Activated T-cell treated with anti-CD3 and anti-CD28 coated beads, Interleukin-2, amount 50 U/mL, for 1 hour (primary cell): ENCODE data around the gene PRKG1.
"Not testable (repeated sequence)": the region's sequence is repeated elsewhere in the genome, so short reads cannot be mapped to it uniquely, and the experiment has no call there.

Experiments
- DNase-seq: peaks from one replicate; pipeline ENCODE4 v3.0.0-alpha.2; 2020

The PRKG1 gene

DNA sequence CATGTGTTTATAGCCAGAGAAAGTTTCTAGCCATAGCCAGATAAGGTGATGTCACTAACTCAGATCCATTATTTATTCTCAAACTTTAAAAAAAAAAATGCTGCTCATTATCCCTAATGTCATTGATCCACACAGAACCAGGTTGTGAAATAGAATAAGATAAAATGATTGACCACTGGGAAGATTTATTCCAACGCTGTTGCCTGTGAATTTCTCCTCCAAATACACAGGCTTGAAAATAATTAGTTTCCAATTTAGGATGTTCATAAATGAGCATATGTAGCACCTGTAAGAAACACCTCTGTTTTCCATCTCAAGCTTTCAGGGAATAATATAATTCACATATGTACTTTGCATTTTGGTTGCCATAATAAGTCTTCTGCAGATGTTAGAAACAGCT, 956.7 kb downstream of the PRKG1 start:
- no peak for DNase-seq

DNA sequence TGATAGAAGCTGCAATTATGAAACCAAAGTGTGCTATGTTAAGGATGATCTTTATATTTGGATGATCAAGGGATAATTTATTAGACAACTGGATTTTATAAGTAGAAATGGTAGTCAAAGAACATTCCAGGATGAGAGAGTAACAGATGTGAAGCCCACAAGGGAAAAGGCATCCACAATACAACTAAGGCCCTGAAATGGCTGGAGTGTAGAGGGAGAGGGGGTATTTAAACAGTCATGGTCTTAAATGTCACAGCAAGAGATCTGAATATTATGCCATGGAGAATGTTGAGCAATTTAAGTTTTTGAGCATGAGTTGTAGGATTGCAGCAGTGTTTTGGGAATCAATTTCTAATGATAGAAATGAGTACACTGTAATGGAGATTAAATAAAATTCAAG, 957.5 kb downstream of the PRKG1 start:
- no peak for DNase-seq

DNA sequence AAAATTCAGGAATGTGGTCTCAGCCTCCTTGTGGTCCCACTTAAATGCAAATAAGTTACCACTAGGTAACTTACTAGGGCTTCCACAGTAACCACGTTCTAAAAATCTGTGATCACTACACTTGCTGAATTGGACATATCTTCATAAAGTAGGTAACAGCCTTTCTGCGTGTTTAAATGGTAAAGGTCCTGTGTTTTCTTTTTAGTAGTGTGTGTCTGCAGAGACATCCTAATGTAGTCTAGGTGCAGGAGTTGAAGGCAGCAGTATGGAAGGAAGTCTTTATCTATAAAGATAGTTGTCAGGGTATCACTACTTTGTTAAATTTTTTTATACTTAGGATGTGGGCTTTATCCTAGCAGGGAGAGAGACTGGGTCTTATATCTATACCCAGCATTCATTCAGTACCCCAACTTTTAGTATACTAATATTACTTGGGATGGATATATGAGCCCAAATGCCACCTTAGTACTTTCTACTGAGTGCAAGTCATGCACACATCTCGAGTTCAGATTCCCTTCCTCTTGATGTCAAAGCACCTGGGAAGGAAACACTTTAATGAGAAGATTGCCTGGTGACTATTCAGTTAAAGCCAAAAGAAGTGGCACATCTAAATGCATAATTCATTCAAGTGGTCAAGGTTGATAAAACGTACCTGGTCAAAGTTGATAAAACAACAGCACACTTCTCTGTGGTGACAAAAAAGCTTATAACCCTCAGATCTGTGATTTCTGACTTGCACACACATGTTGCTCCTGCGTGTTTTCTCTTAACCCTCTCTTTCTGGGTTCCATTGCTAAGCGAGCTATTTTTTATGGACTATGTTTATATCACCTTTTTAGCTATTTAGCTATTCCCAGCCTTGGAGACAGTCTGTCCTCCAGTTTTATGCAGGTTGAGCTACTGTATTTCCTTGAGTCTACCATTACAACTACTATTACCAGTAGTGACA, 958.7 kb downstream of the PRKG1 start:
- DNase-seq: no peak

DNA sequence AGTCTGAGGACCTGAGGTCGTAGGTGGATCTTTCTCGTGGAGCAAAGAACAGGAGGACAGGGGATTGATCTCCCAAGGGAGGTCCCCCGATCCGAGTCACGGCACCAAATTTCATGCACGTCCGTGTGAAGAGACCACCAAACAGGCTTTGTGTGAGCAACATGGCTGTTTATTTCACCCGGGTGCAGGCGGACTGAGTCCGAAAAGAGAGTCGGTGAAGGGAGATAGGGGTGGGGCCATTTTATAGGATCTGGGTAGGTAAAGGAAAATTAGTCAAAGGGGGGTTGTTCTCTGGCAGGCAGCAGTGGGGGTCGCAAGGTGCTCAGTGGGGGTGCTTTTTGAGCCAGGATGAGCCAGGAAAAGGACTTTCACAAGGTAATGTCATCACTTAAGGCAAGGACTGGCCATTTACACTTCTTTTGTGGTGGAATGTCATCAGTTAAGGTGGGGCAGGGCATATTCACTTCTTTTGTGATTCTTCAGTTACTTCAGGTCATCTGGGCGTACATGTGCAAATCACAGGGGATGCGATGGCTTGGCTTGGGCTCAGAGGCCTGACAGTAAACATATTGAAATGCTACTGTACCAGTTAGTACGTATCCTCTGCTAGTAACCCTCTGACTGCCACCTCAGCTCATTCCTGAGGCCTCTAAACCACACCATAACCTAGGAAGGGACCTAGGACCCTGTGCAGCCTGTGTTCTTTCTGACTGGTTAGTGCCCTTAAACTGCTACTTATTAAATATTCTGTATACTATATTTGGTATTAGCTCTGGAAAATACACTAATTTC, 964.9 kb downstream of the PRKG1 start:
- DNase-seq: not testable (repeated sequence)

DNA sequence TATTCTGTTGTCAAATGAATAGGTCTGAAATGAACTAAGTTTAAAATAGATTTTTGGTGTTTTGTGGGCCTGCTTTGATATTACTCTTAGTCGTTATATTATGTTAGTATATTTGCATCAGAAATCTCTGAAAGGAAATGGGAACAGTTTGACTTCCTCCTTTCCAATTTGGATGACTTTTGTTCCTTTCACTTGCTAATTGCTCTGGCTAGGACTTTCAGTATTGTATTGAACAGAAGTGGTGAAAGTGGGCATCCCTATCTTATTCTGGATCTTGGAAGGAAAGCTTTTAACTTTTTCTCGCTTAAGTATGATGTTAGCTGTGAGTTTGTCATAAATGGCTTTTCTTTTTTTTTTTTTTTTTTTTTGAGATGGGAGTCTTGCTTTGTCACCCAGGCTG, 966.2 kb downstream of the PRKG1 start:
- DNase-seq: no peak

DNA sequence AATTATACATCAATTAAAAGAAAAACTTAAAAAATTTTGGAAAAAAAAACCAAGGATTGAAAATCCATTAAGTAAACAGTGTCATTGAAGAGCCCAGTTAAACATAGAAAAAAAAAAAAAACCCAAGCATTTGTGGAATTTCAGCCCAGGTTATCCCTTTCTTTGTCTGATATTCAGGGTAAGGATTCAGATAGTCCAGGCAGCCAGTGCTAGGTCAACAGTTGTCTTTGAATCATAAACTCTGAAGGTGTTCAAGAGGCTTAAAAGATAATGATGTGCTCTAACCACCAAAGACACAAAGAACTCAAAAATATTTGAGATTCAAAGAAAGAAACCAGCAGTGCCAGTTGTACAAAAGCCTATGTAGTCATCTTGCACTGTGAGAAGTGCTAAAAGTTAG, 969.5 kb downstream of the PRKG1 start:
- DNase-seq: no peak

DNA sequence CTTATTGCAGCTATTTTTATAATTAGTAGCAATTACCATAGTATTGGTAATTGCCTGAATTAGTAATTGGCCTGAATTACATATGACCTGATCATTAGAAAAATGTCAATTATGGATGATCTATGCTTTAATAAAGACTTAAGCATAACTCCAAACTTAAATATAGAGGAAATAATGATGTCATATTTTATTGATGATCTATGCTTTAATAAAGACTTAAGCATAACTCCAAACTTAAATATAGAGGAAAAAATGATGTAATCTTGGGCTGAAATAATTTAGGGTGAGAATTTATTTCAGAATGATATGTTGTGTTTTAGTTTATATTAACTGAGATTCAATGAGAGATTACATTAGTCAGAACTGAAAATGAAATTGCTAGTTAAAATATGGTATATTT, 973.8 kb downstream of the PRKG1 start:
- no peak for DNase-seq

DNA sequence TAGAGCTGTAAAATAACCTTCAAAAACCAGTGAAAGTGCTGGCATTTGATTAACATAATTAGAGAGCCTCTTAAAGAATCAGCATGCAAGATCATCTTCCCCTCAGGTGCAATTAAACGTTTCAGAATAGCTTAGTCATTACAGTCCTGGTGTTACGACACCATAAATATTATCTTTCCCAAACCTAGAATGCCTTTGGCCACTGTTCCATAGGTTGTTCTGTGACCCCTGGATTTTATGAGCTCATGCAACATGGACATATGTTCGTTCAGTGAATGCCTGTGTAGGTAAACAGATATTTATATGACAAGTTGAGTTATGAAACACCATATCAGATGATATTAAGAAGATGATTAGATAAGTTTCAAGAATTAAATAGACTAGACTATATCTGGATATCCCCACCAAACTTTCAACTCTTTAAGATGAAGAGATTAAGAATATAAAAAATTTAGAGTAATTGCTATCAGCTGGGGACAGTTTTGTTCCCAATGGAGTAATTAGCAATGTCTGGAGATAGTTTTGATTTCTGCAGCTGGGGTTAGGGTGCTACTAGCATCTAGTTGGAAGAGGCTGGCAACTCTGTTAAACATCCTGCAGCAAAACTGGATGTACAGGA, 976.3 kb downstream of the PRKG1 start:
- no peak for DNase-seq

DNA sequence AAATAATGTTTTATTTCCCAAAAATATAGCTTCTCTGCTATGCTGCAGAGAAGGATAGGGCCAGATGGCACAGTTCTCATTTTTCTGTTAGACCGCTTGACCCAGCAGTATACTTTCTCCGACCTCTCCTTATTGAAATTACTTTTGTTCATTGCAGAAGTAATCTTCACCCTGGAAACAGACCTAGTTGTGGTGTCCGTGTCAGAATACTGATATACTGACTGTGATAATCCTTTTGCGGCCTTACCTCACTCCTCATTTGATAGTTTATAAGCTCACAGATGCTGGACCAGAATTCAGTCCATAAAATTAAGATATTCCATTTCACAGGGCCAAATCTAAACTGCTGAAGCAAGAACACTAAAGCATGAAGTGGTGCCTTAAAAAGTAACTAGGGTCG, 979.2 kb downstream of the PRKG1 start:
- DNase-seq: no peak

DNA sequence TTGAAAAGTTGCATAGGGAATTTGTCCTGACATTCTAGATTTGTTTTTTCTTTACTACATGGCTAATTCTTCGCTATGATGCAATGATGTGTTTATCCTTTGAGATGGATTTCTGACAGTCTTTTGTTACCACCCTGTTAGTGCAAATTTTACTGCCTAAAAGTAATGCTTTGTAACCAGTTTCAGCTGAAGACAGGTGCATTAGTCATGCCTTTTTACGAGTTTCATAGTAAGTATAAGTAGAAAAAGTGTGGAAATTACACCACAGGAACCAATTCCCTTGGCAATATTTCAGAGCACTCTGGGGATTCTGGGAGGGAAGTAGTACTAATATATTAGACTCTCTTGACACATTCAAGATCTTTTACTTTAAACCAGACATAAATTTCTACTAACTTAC, 982.0 kb downstream of the PRKG1 start:
- no peak for DNase-seq

DNA sequence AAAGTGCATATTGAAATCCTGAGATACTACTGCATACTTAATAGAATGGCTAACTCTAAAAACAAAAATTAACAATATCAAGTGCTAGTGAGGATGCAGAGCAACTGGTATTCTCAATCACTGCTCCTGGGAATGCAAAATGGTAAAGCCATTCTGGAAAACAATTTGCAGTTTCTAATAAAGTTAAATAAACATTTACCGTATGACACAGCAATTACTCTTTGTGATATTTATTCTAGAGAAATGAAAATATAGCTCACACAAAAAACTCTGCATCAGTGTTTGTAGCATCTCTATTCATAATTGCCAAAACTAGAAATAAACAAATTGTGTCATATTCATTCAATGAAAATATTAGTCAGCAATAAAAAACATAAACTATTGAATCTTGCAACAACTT, 984.8 kb downstream of the PRKG1 start:
- DNase-seq: no peak

DNA sequence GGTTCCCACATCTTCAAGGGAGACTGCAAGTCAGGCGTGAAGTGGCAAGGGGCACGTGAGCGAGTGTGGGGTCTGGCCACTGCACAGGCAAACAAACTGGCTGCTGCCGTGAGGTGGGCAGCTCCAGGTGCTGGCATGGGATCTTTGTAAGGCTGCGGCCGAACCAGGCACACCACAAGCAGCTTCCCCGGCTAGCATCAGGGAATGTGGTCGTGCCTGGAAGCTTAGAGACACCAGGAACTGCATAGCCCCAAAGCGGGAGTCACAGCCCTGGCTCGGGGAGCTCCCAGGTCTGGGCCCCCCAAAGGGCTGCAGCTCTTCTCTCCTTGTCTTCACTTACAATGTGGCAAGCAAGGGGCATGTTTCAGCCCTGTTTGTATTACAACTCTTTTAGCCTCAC, 988.9 kb downstream of the PRKG1 start:
- no peak for DNase-seq

DNA sequence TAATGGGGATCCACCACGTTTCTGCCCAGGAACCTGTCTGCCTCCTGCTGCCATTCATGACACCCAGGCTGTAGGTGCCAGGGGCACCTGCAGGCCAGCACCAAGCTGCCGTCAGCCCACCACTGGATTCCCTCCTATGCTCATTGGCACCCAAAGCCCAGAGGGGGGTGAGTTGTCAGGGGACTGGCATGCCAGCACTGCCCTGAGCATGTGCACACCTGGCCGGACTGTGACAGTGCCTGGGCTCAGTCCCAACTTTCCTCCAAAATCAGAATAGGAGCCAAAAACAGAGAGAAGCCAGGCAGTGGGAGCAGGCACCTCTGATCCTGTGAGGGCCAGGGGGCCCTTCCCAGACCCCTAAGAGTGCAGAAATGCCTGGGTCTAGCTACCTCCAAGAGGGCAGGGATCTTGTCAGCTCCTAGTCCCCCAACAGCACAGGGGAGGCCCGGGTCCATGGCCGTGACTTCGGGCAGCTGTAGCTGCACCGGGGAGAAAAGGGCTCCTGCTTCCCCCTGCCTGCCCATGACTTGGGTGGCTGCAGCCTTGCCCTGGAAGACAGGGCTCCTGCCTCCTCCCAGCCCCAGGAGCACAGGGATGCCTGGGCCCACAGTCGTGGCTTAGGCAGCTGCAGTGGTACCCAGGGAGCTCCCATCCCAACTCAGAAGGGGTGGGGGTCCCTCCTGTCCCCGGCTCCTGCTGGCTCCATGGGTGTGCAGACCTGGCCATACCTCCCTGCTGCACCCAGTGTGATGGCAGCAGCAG, 990.0 kb downstream of the PRKG1 start:
- no peak for DNase-seq

DNA sequence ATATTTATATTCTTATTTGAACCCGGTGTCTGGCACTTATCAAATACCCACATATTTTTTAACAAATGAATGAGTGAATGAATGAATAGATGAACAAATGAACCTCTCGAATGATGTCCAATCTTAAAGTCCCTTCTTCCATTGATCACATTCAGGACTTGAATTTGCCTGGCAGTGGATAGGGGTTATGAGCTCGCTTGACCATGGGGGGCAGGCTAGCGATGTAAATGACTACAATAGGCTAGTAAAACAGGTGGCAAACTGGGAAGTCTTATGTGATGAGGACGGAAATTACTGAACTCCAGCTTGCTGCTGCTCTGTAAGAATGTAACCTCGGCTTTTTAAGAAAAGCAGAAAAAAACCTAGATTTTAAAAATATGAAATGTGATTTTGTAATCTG, 992.1 kb downstream of the PRKG1 start:
- DNase-seq: no peak

DNA sequence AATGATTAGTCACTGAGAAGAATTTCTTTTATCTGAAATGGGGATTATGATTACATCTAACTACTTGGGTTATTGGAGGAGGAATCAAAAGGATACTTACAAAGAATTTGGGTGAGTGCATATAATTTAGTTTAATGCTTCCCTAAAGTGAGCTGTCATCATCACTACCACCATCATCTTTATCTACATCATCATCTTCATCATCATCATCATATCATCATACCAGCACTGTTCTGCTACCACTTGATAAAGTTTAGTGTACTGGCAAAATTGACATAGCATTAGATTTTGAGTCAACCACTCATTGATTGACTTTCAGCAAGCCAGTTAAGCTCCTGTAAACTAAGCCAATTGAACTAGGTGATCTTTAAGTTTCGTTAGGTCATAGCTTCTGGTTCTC, 994.2 kb downstream of the PRKG1 start:
- DNase-seq: no peak

DNA sequence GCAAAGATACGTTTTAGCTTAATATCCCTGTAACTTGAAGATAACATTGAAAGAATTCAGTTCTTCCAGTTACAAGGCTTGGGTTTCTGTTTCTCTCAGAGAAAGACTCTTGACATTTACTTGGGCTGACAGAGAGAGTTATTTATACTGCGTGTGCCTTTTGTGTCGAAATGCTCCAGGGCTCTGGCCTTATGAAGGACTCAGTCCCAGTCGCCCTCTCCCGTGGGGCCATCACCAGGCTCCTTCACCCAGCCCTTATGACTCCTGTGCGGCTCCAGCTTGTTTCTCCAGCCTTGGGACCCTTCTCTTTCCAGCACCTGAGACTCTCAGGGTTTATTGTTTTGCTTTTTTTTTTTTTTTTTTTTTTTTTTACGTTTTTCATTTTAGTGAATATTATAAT, 997.5 kb downstream of the PRKG1 start:
- no peak for DNase-seq

DNA sequence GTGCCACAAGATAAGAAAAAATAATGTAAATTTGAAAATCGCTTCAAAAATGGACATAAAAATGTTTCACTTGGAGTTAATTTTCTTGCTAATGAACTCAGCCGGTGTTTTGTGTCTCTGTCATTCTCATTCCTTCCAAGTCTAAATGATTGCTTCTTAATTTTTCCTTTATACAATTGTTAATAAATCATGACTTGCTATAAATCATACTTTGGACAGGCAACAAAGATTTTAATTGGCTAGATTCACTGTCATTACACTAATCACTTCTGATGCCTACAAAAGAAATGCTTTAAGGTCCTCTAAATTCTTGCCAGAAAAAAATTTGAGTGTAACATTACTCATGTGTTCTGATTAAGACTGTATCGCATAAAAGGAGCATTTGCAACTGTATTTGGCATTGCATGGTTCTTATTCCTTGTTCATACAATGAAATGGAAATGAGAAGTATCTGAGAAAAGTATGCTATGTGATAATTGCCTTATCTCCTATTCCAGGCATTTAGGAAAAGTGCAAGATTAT, 1000.3 kb downstream of the PRKG1 start:
- no peak for DNase-seq

DNA sequence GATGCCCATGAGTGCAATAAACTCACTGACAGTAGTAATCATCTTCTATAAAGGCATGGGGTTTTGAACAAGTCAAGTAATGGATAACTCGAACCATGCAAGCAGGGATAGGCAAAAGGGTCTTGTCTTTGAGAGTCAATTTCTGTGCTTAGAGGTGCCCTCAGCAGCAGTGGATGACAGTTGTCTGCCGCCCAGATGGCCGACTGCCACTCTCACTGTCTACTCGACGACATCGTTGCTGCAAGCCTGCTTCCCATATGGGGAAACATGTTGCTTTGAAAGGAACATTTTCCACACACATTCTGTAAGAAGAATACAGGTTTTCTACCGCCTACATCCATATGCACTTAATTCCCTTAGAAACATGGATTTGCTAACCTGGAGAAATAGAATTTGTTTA, 1003.5 kb downstream of the PRKG1 start:
- DNase-seq: no peak

DNA sequence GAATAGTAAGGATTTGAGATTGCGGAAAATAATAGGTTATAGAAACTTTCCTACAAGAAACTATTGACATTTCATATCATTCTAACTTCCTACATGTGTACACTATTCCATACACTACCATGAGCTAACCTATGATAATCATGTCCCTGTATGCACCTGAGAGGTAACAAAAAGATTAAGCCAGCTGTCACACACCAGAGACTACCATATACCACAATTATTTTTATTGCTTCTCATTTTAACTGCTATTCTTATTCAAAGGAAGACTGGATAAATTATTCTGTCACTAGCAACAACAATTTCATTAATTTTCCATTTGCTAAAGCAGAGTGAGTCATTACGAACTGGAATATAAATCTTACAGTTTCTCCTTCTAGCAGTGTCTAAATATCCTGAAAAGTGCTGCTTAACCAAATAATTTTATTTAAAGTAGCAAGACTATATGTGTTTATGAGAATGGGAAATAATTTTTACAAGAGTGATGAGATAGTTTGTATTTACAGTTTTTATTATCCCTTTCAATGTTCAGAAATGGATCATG, 1004.2 kb downstream of the PRKG1 start:
- DNase-seq: no peak

DNA sequence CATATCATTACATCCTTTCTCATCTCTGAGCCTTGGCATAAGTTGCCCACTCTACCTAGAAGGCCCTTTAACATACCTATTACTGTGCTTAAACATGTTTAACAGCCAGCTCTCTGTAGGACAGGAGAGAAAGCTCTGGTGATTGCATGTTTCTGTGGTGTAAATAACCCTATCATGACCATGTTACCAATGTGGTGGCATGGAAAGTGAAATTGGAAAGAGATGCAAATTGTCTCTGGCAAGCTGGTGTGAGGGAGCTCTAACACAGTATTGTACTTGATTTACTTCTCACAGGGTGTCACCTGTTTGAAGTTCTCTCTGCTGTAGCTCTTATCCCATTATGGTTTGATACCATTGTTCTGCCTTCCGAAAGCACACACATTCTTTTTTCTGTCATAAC, 1008.0 kb downstream of the PRKG1 start:
- DNase-seq: no peak

DNA sequence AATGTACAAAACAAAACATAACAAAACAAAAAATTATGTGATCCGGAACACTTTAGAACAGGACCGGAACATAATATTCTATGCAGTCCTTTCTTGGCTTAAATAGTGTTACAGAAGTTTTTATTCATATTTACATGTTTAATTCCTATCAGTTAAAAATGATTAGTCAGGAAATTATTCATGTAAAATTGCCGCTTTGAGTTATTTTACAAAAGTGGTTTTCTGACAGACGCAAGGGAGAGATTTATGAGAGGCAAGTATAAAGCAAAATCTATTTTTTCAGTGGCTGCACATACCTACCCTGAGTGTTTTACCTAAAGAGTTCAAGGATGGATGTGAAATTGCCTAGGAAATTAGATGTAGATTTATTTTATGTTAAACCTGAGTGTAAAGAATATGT, 1009.1 kb downstream of the PRKG1 start:
- DNase-seq: no peak

DNA sequence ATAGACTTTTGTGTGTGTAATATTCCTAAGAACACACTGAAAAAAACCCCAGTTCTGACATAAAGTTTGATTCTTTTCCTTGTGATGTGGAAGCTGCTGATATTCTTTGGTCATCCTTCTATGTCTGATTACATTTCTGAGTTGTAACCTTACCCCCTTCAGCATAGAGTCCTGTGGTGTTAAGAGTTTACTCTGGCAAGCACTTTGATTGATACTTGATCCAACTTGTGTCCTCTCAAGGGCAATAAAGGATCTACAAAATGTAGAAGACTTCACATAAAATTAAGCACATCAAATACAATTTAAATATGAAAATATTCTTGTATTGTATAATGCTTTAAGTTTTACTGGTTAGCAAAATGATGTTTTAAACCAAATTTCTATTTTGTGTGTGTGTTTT, 1018.1 kb downstream of the PRKG1 start:
- DNase-seq: no peak
